B cell (primary cell): Measurements from ENCODE around the gene PLCB1.

ENCODE experiments used
- EZH2 ChIP-seq: IDR thresholded peaks from 2 replicates; pipeline ENCODE4 v1.6.1; 2012; ENCODE audit warnings: borderline replicate concordance, low read depth, mild to moderate bottlenecking, moderate library complexity, low read length; ENCODE audit not compliant: insufficient read depth, poor library complexity, severe bottlenecking
- TF ChIP-seq, protein P1 (sequence below): fragments of 200-600 bp; IDR thresholded peaks from one replicate; pipeline ENCODE4 v1.8.0; 2022; ENCODE audit warnings: antibody characterized with exemption, mild to moderate bottlenecking

GRCh38 chr20:8161264-8162071 lies 29.4 kb downstream of the PLCB1 start:
- TF ChIP-seq, protein P1, sequence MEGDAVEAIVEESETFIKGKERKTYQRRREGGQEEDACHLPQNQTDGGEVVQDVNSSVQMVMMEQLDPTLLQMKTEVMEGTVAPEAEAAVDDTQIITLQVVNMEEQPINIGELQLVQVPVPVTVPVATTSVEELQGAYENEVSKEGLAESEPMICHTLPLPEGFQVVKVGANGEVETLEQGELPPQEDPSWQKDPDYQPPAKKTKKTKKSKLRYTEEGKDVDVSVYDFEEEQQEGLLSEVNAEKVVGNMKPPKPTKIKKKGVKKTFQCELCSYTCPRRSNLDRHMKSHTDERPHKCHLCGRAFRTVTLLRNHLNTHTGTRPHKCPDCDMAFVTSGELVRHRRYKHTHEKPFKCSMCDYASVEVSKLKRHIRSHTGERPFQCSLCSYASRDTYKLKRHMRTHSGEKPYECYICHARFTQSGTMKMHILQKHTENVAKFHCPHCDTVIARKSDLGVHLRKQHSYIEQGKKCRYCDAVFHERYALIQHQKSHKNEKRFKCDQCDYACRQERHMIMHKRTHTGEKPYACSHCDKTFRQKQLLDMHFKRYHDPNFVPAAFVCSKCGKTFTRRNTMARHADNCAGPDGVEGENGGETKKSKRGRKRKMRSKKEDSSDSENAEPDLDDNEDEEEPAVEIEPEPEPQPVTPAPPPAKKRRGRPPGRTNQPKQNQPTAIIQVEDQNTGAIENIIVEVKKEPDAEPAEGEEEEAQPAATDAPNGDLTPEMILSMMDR: no peak
- TF ChIP-seq EZH2: no peak
